Measurements from ENCODE around the gene XXYLT1. TPM values are rescaled to one million over a fixed set of nuclear protein-coding genes. Genes with fewer than 3 reads are reported as not detected.

The XXYLT1 gene
- total RNA-seq, 1 experiment from 2014 or later = 23.4 TPM

GRCh38 chr3:195082811-195083210 lies 188.1 kb downstream of the XXYLT1 start (continued):
- TF ChIP-seq, protein P1, sequence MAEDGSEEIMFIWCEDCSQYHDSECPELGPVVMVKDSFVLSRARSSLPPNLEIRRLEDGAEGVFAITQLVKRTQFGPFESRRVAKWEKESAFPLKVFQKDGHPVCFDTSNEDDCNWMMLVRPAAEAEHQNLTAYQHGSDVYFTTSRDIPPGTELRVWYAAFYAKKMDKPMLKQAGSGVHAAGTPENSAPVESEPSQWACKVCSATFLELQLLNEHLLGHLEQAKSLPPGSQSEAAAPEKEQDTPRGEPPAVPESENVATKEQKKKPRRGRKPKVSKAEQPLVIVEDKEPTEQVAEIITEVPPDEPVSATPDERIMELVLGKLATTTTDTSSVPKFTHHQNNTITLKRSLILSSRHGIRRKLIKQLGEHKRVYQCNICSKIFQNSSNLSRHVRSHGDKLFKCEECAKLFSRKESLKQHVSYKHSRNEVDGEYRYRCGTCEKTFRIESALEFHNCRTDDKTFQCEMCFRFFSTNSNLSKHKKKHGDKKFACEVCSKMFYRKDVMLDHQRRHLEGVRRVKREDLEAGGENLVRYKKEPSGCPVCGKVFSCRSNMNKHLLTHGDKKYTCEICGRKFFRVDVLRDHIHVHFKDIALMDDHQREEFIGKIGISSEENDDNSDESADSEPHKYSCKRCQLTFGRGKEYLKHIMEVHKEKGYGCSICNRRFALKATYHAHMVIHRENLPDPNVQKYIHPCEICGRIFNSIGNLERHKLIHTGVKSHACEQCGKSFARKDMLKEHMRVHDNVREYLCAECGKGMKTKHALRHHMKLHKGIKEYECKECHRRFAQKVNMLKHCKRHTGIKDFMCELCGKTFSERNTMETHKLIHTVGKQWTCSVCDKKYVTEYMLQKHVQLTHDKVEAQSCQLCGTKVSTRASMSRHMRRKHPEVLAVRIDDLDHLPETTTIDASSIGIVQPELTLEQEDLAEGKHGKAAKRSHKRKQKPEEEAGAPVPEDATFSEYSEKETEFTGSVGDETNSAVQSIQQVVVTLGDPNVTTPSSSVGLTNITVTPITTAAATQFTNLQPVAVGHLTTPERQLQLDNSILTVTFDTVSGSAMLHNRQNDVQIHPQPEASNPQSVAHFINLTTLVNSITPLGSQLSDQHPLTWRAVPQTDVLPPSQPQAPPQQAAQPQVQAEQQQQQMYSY (CRISPR knock-in tag; IDR thresholded peaks at IDR 0.05) = no peak
- no peak for TF ChIP-seq NR3C1 (CRISPR knock-in tag; conservative IDR thresholded peaks at IDR 0.05; ENCODE audit: low read depth)

GRCh38 chr3:195081242-195081963 lies 189.6 kb downstream of the XXYLT1 start:
- DNase-seq (ENCODE audit: low spot score) (no peak), ATAC-seq (no peak)
- CTCF ChIA-PET = interaction anchor here (0.9 to 1.6 kb wide), 4 partner anchors 25 to 97 kb away, joined by 3 to 7 read pairs (median 3); no protein-coding TSS in a partner anchor
- Mint-ChIP-seq H3K27ac (peak overlapping the region; percentile 63; the same call in 1 of the 2 replicates), H3K36me3 (no peaks in the 10 kb centered on the region), H3K9me3 (no peaks in the 10 kb centered on the region), H3K4me1 (peaks cover 46% of the 10 kb centered on the region), H3K27me3 (ENCODE audit: low read depth) (no peaks in the 10 kb centered on the region), H3K4me3 (no peak overlapping the region)
- TF ChIP-seq ESRRA (CRISPR knock-in tag; IDR thresholded peaks at IDR 0.05; ENCODE audit: borderline replicate concordance) (no peak), CTCF (IDR thresholded peaks at IDR 0.05) (no peak)
- POLR2A ChIA-PET = interaction anchor here (0.7 kb wide), 1 partner anchor 13 kb away, joined by 3 read pairs; no protein-coding TSS in a partner anchor

DNA sequence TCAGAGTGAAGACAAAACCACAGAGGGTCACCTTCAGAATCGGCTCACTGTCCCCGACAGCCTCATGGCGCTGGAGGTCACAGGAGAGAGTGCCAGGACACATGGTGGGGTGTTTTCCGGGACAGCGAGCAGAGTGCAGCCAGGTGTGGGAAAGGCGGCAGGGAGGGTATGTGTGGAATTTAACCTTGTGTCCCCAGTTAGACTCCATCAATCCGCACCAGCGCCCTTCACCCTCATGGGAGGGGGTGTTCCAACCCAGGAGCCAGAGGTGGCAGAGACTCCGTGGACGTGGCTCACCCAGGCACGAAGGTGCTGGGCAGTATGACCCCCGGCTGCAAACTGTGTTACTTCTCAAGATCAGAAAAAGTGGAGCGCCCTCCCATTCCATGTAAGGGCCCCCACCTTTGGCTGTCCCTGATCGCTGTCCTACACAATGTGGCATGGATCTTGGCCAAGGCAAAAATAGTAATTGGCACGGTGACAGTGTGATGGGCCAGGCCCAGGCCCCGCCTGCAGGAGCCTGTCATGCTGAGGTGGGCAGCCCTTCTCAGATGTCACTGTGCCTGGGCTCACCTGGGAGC lies 190.3 kb downstream of the XXYLT1 start:
- peak; percentile 14; the same call in 1 of the 2 replicates for ATAC-seq
- no peak for DNase-seq (ENCODE audit: low spot score)
- Mint-ChIP-seq H3K9me3 (no peaks in the 10 kb centered on the region), H3K4me3 (no peak overlapping the region), H3K27me3 (ENCODE audit: low read depth) (no peaks in the 10 kb centered on the region), H3K27ac (no peak overlapping the region), H3K36me3 (no peaks in the 10 kb centered on the region), H3K4me1 (peaks cover 42% of the 10 kb centered on the region)
- no peak for TF ChIP-seq GTF2I (CRISPR knock-in tag; conservative IDR thresholded peaks at IDR 0.05)
- no peak for TF ChIP-seq SMAD3 (CRISPR knock-in tag; IDR thresholded peaks at IDR 0.05; ENCODE audit: borderline replicate concordance)
- TF ChIP-seq ZNF416 (CRISPR knock-in tag; IDR thresholded peaks at IDR 0.05) = no peak
- TF ChIP-seq RORB (CRISPR knock-in tag; IDR thresholded peaks at IDR 0.05) = no peak
- TF ChIP-seq AFF4 (CRISPR knock-in tag; IDR thresholded peaks at IDR 0.05; ENCODE audit: borderline replicate concordance) = no peak
- TF ChIP-seq, protein P2, sequence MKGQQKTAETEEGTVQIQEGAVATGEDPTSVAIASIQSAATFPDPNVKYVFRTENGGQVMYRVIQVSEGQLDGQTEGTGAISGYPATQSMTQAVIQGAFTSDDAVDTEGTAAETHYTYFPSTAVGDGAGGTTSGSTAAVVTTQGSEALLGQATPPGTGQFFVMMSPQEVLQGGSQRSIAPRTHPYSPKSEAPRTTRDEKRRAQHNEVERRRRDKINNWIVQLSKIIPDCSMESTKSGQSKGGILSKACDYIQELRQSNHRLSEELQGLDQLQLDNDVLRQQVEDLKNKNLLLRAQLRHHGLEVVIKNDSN (CRISPR knock-in tag; IDR thresholded peaks at IDR 0.05) = no peak
- TF ChIP-seq ZNF425 (CRISPR knock-in tag; conservative IDR thresholded peaks at IDR 0.05) = no peak
- CTCF ChIA-PET = interaction anchor here (0.9 to 1.6 kb wide), 5 partner anchors 26 to 96 kb away, joined by 3 to 7 read pairs (median 3); no protein-coding TSS in a partner anchor
- POLR2A ChIA-PET = interaction anchor here (0.7 kb wide), 1 partner anchor 14 kb away, joined by 3 read pairs; no protein-coding TSS in a partner anchor

All from WTC11 (cell line).